Astrocyte of the spinal cord (primary cell): ENCODE measurements around the gene GIPC3.

Source experiments
- DNase-seq: peaks from one replicate; pipeline ENCODE4 v3.0.0; 2011; ENCODE audit warnings: low read depth, low spot score
- H3K4me3 ChIP-seq: 2 replicates; pipeline ENCODE4 v1.5.1; 2011; ENCODE audit warnings: low read depth, mild to moderate bottlenecking, low read length, moderate library complexity
- CTCF ChIP-seq: IDR thresholded peaks from 2 replicates; pipeline ENCODE4 v1.5.1; 2012; ENCODE audit warnings: low read depth, mild to moderate bottlenecking, low read length, inconsistent platforms
- in situ Hi-C: cut with HindIII; loops from 2 replicates; pipeline ENCODE4 v1.10.0; 2017; ENCODE audit warnings: low sequenced_read_pairs

Gene GIPC3

GRCh38 chr19:3605770-3606169 lies 20.5 kb downstream of the GIPC3 start:
- DNase-seq: no peak
- in situ Hi-C loops: no loop called here
- TF ChIP-seq CTCF: no peak
- H3K4me3 ChIP-seq: peak overlapping the region; percentile 63

DNA sequence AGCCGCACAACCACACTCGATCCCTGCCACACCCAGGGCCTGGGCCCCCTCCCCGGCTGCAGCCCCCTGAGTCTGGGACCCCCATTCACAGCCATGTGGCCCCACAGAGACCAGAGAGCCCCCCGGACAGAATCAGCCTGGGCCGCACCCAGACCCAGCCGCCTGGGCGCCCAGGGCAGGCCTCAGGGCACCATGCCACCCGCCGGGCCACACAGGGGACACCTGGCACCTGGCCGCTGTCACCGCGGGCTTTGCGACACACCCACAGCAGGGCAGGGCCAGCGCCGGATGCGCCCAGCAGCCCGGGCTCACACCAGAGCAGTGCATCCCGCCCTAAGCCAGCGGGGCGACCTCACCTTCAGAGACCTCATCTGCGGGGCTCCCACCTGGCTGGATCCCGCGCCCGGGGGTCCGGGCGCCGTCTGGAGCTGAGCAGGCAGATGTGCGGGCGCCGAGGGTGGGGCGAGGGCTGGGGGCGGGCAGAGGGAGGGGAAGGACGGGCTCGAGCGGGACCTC lies 21.0 kb downstream of the GIPC3 start:
- TF ChIP-seq CTCF: no peak
- DNase-seq: no peak
- in situ Hi-C loops: no loop called here
- peak overlapping the region; percentile 63 for H3K4me3 ChIP-seq

DNA sequence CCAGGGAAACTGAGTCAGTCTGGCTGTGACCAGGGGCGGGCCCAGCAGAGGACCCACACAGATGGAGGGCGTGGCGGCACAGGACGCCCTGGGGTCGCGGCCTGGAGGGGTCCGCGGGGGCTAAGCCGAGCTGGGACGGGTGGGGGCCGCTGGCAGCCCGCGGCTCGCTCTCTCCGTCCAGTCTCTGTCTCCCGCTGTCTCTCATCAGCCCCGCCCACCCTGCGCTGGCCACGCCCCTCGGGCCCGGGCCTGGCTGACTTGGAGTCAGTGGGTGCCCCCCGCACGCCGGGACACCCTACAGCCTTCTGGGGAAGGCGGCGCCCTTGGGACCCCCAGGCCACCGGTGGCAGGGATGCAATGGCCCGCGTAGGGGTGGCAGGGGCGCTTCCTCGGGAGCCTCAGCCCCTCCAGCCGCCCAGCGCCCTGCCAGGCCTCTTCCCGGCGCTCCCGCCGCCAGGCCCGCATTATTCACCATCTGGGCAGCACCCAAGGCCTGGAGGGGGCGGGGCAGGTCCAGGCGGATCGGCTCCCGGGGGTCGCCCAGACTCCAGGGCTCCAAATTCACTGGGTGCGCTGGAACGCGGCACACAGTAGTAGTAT lies 21.5 kb downstream of the GIPC3 start, which contains the start of gene TBXA2R:
TBXA2R (minus strand) TSS at position 186 of the 600 bp plus-strand sequence. CDS start 6,241 bp downstream, outside the sequence.
- DNase-seq: peak; percentile 66
- peak within 1 kb of the TSS; percentile 63 for H3K4me3 ChIP-seq
- no peak for TF ChIP-seq CTCF
- in situ Hi-C loops: no loop called here

DNA sequence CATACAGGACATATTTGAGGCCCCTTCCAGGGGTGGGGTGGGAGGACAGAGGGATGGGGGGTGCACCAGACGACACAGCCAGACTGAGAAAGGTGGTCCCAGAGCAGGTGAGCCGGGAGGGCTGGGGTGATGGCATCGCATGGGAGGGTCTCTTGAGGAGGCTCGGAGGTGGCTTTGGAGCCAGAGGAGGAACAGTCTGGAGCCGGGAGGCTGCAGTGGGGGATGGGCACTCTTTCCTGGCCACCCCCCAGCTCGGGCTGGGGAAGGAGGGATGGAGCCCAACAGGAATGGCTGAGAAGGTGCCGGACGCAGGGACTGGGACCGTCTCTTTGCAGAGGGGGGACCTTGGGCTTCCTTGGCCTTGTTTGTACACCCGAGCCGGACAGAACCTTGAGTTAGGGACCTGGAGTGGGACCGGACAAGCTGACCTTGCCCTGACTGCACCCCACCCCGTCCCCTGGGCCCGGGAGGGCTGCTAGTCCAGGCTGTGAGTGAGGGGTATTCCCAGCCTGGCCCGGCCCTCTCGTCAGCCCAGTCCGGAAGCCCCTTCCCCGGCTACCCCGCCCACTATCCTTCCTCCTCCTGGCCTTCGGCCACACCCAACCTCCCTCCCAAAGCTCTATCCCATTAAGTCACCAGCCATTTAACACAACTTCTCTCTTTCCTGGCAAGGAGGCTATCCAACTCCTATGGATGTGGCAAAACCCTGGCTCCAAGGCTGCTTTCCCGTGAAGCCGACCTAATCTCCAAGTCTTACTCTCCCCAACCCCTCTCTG lies 22.2 kb downstream of the GIPC3 start:
- in situ Hi-C loops: no loop called here
- H3K4me3 ChIP-seq: peak overlapping the region; percentile 63
- no peak for TF ChIP-seq CTCF
- DNase-seq: peak; percentile 44

GRCh38 chr19:3608079-3608641 lies 22.9 kb downstream of the GIPC3 start:
- no peak overlapping the region for H3K4me3 ChIP-seq
- no peak for TF ChIP-seq CTCF
- in situ Hi-C loops: no loop called here

DNA sequence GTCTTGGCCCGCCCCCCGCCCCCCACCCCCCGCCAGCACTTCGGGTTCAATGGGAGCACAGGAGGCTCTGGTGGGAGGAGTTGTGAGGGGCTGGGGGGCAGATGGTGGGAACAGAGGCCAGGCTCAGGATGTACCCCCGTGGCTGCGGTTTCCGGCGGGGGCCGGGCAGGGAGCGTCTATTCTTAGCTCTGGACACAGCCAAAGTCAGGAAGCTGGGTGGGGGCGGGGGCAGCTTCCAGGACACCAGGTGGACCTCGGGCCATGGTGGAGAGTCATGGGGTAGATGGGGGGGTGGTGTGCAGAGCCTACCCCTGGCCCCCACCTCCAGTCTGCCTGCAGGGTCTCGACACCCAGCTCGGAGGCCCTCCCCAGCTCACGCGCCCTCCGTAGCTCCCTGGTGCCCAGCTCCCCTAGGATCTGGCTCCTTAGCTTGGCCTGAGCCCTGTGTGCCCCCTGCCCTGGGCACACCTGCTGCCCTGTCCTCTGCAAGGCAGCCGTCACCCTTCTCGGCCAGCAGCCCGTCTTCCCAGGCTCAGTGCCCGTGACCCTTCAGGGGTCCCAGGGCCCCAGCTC lies 23.6 kb downstream of the GIPC3 start:
- DNase-seq: peak; percentile 63
- in situ Hi-C loops: no loop called here
- TF ChIP-seq CTCF: no peak
- no peak overlapping the region for H3K4me3 ChIP-seq

More at GRCh38 chr19:3608079-3608641, 22.9 kb downstream of the GIPC3 start:
- DNase-seq: no peak
